ENCODE data around the gene PEAK1. TPM values are rescaled to one million over a fixed set of nuclear protein-coding genes. Genes with fewer than 3 reads are reported as not detected.

The PEAK1 gene
- total and polyA plus RNA-seq, 2 donors (not counting 3 experiments of a cell fraction or from before 2014, with no cell fraction given) = 17.9 to 91.9 TPM

GRCh38 chr15:77066971-77067690 lies 352.8 kb downstream of the PEAK1 start:
- BruUV-seq (replicated peaks) = no TSS peak
- Histone ChIP-seq H3K27ac (ENCODE audit: insufficient read depth, low read depth, low read length) (peak overlapping the region; percentile 51), H3K27me3 (ENCODE audit: control insufficient read depth in 2 of 2, insufficient read depth in 2 of 2, low read length in 2 of 2) (no peaks in the 10 kb centered on the region), H3K4me3 (replicated peaks in 1 of 3; ENCODE audit: insufficient read depth in 1 of 3, low read depth in 1 of 3, low read length in 3 of 3) (no peak overlapping the region), H3K4me2 (ENCODE audit: insufficient read depth, low read length) (peak overlapping the region; percentile 10), H3K9me1 (replicated peaks; ENCODE audit: control insufficient read depth, extremely low read depth, insufficient read depth, low read length) (no peaks in the 10 kb centered on the region), H4K20me1 (replicated peaks; ENCODE audit: control insufficient read depth, extremely low read depth, insufficient read depth, low read length) (no peaks in the 10 kb centered on the region), H3K4me1 (ENCODE audit: control insufficient read depth, extremely low read depth, insufficient read depth, low read length) (peaks cover 55% of the 10 kb centered on the region), H3K36me3 (ENCODE audit: control insufficient read depth in 2 of 2, extremely low read depth in 1 of 2, insufficient read depth in 2 of 2, low read length in 2 of 2) (no peaks in the 10 kb centered on the region), H3K9ac (replicated peaks; ENCODE audit: extremely low read depth, insufficient read depth, low read length) (no peak overlapping the region), H3K9me3 (replicated peaks; ENCODE audit: control insufficient read depth, insufficient read depth, low read length) (no peaks in the 10 kb centered on the region), H2AFZ (ENCODE audit: low read depth, low read length) (no peak overlapping the region), H3K79me2 (ENCODE audit: control insufficient read depth, insufficient read depth, low read length) (peaks cover 72% of the 10 kb centered on the region)
- dilution Hi-C loops (cut with MboI; ENCODE audit: extremely low pct_ligation_motif_present, low sequenced_read_pairs) = no loop called here
- no peak for FAIRE-seq
- intact Hi-C loops (cut with micrococcal nuclease) = loop anchor here (2.0 kb wide), 1 partner anchor 26 kb away; no protein-coding TSS in a partner anchor
- peak; percentile 15 for TF ChIP-seq POLR2AphosphoS5 (IDR thresholded peaks at IDR 0.05; ENCODE audit: insufficient read depth, low read depth, low read length)
- no peak for TF ChIP-seq POLR2A (IDR thresholded peaks at IDR 0.05; ENCODE audit: low read depth, low read length)
- peak; percentile 24 for TF ChIP-seq JUN (IDR thresholded peaks at IDR 0.05; ENCODE audit: borderline replicate concordance, insufficient read depth, insufficient read length, low read depth)
- POLR2A ChIA-PET = interaction anchor here (0.8 to 1.5 kb wide), 2 partner anchors 11 to 50 kb away, joined by 3 to 8 read pairs; no protein-coding TSS in a partner anchor
- peak; percentile 84 for DNase-seq (ENCODE audit: low read depth, low spot score)
- CTCF ChIA-PET = interaction anchor here (1.5 to 1.8 kb wide), 2 partner anchors 9 to 476 kb away, joined by 4 to 6 read pairs; no protein-coding TSS in a partner anchor

DNA sequence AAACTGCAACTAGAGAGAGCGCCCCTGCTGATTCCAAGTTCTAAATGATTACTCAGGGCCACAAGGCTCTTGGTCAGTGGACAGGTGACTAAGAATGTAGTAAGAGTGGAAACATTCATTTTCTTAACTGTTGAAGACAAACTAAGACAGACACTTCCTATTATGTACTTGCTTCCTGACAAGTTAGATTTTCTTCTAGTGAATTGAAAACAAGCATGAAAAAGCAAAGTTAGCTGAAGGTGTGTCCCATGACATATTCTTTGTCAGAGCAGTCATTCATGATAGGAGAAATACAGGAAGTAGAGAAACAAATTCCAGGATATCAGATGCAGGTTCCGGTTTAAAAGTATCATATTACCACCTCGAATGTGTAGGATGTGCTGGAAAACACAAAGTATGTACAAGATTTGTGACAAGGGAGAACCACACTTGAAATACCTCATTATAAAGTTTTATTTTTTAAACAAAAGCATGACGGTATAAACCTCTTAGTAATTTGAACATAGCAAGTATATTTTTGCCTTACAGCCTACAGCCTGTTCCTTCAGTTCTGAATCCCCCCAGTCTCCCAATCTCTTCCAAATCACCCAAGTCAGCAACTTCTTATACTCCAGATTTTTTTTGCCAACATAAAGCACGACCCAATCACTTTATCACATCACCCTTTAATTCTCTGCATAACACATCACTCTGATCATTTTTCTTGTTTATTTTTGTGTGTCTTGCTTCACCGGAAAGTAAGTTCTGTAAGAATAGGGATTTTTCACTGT lies 355.2 kb downstream of the PEAK1 start:
- ChIA-PET POLR2A (no interaction called here), CTCF (interaction anchor here (1.2 kb wide), 2 partner anchors 10 to 30 kb away, joined by 3 to 4 read pairs; no protein-coding TSS in a partner anchor)
- no peaks in the 10 kb centered on the region for H4K20me1 ChIP-seq (replicated peaks; ENCODE audit: control insufficient read depth, extremely low read depth, insufficient read depth, low read length)
- no peaks in the 10 kb centered on the region for H3K9me3 ChIP-seq (replicated peaks; ENCODE audit: control insufficient read depth, insufficient read depth, low read length)
- DNase-seq (ENCODE audit: low read depth, low spot score) (peak; percentile 86), FAIRE-seq (peak; percentile 82)
- intact Hi-C loops (cut with micrococcal nuclease) (no loop called here), dilution Hi-C loops (cut with MboI; ENCODE audit: extremely low pct_ligation_motif_present, low sequenced_read_pairs) (no loop called here)
- no peak overlapping the region for H2AFZ ChIP-seq (ENCODE audit: low read depth, low read length)
- TF ChIP-seq POLR2A (IDR thresholded peaks at IDR 0.05; ENCODE audit: low read depth, low read length) (peak; percentile 45), FOS (IDR thresholded peaks at IDR 0.05; ENCODE audit: borderline replicate concordance, insufficient read depth, low read length) (peak; percentile 73), MAX (IDR thresholded peaks at IDR 0.05; ENCODE audit: insufficient read depth, insufficient read length) (no peak), POLR2AphosphoS5 (IDR thresholded peaks at IDR 0.05; ENCODE audit: insufficient read depth, low read depth, low read length) (no peak), GATA2 (IDR thresholded peaks at IDR 0.05; ENCODE audit: insufficient read depth, insufficient read length, low read depth, low read length) (peak; percentile 33), JUN (IDR thresholded peaks at IDR 0.05; ENCODE audit: borderline replicate concordance, insufficient read depth, insufficient read length, low read depth) (peak; percentile 36)
- H3K27me3 ChIP-seq (ENCODE audit: control insufficient read depth in 2 of 2, insufficient read depth in 2 of 2, low read length in 2 of 2) = no peaks in the 10 kb centered on the region
- peaks cover 83% of the 10 kb centered on the region for H3K79me2 ChIP-seq (ENCODE audit: control insufficient read depth, insufficient read depth, low read length)
- no TSS peak for BruUV-seq (replicated peaks)
- no peaks in the 10 kb centered on the region for H3K9me1 ChIP-seq (replicated peaks; ENCODE audit: control insufficient read depth, extremely low read depth, insufficient read depth, low read length)
- H3K36me3 ChIP-seq (ENCODE audit: control insufficient read depth in 2 of 2, extremely low read depth in 1 of 2, insufficient read depth in 2 of 2, low read length in 2 of 2) = no peaks in the 10 kb centered on the region
- H3K27ac ChIP-seq (ENCODE audit: insufficient read depth, low read depth, low read length) = peak overlapping the region; percentile 60
- H3K4me3 ChIP-seq (replicated peaks in 1 of 3; ENCODE audit: insufficient read depth in 1 of 3, low read depth in 1 of 3, low read length in 3 of 3) = peak overlapping the region in 1 of 3 experiments; percentile 10
- peak overlapping the region; percentile 76 for H3K4me2 ChIP-seq (ENCODE audit: insufficient read depth, low read length)
- no peak overlapping the region for H3K9ac ChIP-seq (replicated peaks; ENCODE audit: extremely low read depth, insufficient read depth, low read length)
- peaks cover 55% of the 10 kb centered on the region for H3K4me1 ChIP-seq (ENCODE audit: control insufficient read depth, extremely low read depth, insufficient read depth, low read length)
